HG03575 (cell line): Measurements from ENCODE around the gene UBE2G2.

Experiments used
- ATAC-seq: cut with Tn5 transposase; IDR thresholded peaks from one replicate; pipeline ENCODE4 v1.9.1; 2021; ENCODE audit not compliant: unreplicated experiment, insufficient number of reproducible peaks, low FRiP score; ENCODE audit errors: extremely low read depth

Gene UBE2G2

GRCh38 chr21:44771896-44772525 lies 29.6 kb downstream of the UBE2G2 start:
- ATAC-seq, result no peak

- no peak for ATAC-seq
Observed at GRCh38 chr21:44767834-44768831, 33.5 kb downstream of the UBE2G2 start.

GRCh38 chr21:44766818-44767354 lies 34.7 kb downstream of the UBE2G2 start:
- ATAC-seq, result no peak

GRCh38 chr21:44766014-44766817 lies 35.4 kb downstream of the UBE2G2 start:
- ATAC-seq, result no peak

- ATAC-seq, result no peak
Observed at GRCh38 chr21:44765231-44766013, 36.2 kb downstream of the UBE2G2 start.

GRCh38 chr21:44764319-44765230 lies 37.0 kb downstream of the UBE2G2 start:
- ATAC-seq, result no peak

GRCh38 chr21:44763451-44764318 lies 37.9 kb downstream of the UBE2G2 start:
- no peak for ATAC-seq

GRCh38 chr21:44763050-44763378 lies 38.6 kb downstream of the UBE2G2 start:
- no peak for ATAC-seq

- ATAC-seq, result no peak
Observed at GRCh38 chr21:44762221-44763049, 39.2 kb downstream of the UBE2G2 start.

- no peak for ATAC-seq
Observed at GRCh38 chr21:44761747-44762208, 39.8 kb downstream of the UBE2G2 start.

GRCh38 chr21:44761011-44761729 lies 40.5 kb downstream of the UBE2G2 start:
- ATAC-seq, result no peak

GRCh38 chr21:44760376-44760775 lies 41.2 kb downstream of the UBE2G2 start:
- ATAC-seq, result no peak

GRCh38 chr21:44759628-44760285 lies 41.9 kb downstream of the UBE2G2 start:
- no peak for ATAC-seq

GRCh38 chr21:44758781-44759627 lies 42.6 kb downstream of the UBE2G2 start:
- ATAC-seq, result no peak
